Testis (tissue), 3 donors: Measurements from ENCODE around the gene ZGPAT. TPM values are rescaled to one million over a fixed set of nuclear protein-coding genes. Genes with fewer than 3 reads are reported as not detected.
A peak's percentile ranks its signal among the peaks of the same experiment; 100 is the strongest.

ENCODE experiments used
- DNase-seq: peaks from one replicate; pipeline ENCODE4 v3.0.0-alpha.2; 2019
- H3K27ac ChIP-seq, 2 donors: fragments of 200-600 bp; sonication (generic); one replicate each; pipeline ENCODE4 v1.5.1; 2019
- H3K27me3 ChIP-seq: fragments of 200-600 bp; sonication (generic); one replicate; pipeline ENCODE4 v1.5.1; 2019
- H3K36me3 ChIP-seq: fragments of 200-600 bp; sonication (generic); one replicate; pipeline ENCODE4 v1.5.1; 2017; ENCODE audit warnings: low read depth; ENCODE audit errors: missing control alignments
- H3K4me1 ChIP-seq: fragments of 200-600 bp; sonication (generic); one replicate; pipeline ENCODE4 v1.5.1; 2019
- H3K4me3 ChIP-seq, 2 donors: fragments of 200-600 bp; sonication (generic); one replicate each; pipeline ENCODE4 v1.5.1; 2017 to 2019
- H3K9me3 ChIP-seq: fragments of 200-600 bp; sonication (generic); one replicate; pipeline ENCODE4 v1.5.1; 2017
- POLR2A ChIP-seq: fragments of 450-650 bp; IDR thresholded peaks from one replicate; pipeline ENCODE4 v1.6.1; 2017; ENCODE audit warnings: antibody characterized with exemption, mild to moderate bottlenecking, moderate library complexity
- WGBS, 2 donors: methylation state at CpG; one replicate each; pipeline ENCODE4 v1.1.5; 2018; 5-methylcytosine and 5-hydroxymethylcytosine counted together
- intact Hi-C: fragments of 100-400 bp; cut with DNase I; formaldehyde crosslinking; loops from one replicate; pipeline ENCODE4 v1.15.1; 2023; ENCODE audit warnings: low total_unique reads
- polyA plus RNA-seq: library from polyadenylated mRNA; stranded (reverse); fragments of 350-450 nt; fragmentation: Illumina TruSeq; extraction: RNeasy Lipid Tissue Mini Kit (QIAGEN cat#74804); gene quantifications from one replicate; pipeline ENCODE4 v1.2.3, GENCODE V29; 2014; ENCODE audit warnings: low read depth, low replicate concordance; ENCODE audit not compliant: insufficient read depth
- total RNA-seq, 2 donors: library from RNA; depleted of rRNA; stranded (reverse); fragments of >200 nt; gene quantifications; one replicate each; pipeline ENCODE4 v1.2.3, GENCODE V29; 2016
- TF ChIP-seq, protein P1 (sequence below), 3 experiments: fragments of 450-650 bp in 2 of 3; fragments of 200-600 bp in 1 of 3; sonication (generic) in 1 of 3; IDR thresholded peaks; one replicate each; pipeline ENCODE4 v1.5.1; 2016 to 2019; ENCODE audit warnings: antibody characterized with exemption in 3 of 3, mild to moderate bottlenecking in 2 of 3, moderate library complexity in 1 of 3

Gene ZGPAT
- total and polyA plus RNA-seq, 3 donors from 2014 or later, result 43.1 to 57.3 (median 53.1) TPM

DNA sequence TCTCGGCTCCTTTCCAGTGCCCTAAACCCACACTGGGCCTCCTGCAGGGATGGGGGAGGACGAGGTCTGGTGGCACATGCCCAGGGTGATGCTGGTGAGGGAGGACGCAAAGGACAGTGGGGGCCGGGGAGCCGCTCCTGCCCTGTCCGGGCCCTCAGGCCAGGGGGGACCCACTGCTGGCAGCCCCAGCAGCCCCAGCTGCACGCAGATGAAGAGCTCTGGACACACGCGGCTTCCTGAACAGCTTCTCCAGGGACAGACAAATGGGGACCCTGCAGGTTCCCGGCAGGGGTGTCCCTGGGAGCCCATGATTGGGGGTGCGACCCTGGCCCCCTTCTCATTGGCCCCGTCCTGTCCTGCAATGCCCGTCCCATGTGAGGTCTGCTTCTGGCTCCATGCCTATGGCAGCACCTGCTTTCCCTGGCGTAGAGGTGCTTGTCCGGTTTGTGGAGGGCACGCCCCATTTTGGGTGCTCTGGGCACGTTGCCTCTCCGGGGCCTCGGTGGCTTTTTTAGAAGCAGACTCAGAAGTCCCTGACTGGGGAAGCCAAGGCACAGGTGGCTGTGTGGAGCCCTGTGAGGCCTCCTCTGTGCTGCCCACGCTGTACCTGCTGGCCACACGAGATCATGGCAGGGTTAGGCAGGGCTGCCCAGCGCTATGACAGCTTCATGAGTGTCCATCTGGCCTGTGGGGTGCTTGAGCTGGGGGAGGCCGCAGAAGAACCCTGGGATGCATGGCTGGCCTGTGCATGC, 26.8 kb upstream of the ZGPAT start:
- Histone ChIP-seq H3K9me3 (no peaks in the 10 kb centered on the region), H3K4me3 (no peak overlapping the region), H3K27ac (no peak overlapping the region), H3K27me3 (no peaks in the 10 kb centered on the region), H3K4me1 (peaks cover 2% of the 10 kb centered on the region), H3K36me3 (no peaks in the 10 kb centered on the region)
- intact Hi-C loops, result no loop called here
- no peak for DNase-seq
- TF ChIP-seq, protein P1, sequence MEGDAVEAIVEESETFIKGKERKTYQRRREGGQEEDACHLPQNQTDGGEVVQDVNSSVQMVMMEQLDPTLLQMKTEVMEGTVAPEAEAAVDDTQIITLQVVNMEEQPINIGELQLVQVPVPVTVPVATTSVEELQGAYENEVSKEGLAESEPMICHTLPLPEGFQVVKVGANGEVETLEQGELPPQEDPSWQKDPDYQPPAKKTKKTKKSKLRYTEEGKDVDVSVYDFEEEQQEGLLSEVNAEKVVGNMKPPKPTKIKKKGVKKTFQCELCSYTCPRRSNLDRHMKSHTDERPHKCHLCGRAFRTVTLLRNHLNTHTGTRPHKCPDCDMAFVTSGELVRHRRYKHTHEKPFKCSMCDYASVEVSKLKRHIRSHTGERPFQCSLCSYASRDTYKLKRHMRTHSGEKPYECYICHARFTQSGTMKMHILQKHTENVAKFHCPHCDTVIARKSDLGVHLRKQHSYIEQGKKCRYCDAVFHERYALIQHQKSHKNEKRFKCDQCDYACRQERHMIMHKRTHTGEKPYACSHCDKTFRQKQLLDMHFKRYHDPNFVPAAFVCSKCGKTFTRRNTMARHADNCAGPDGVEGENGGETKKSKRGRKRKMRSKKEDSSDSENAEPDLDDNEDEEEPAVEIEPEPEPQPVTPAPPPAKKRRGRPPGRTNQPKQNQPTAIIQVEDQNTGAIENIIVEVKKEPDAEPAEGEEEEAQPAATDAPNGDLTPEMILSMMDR (IDR thresholded peaks at IDR 0.05), result no peak
- TF ChIP-seq POLR2A, result no peak
- 93 to 96% methylated on average over 9 to 23 of the region's 23 CpGs for WGBS, 2 donors

DNA sequence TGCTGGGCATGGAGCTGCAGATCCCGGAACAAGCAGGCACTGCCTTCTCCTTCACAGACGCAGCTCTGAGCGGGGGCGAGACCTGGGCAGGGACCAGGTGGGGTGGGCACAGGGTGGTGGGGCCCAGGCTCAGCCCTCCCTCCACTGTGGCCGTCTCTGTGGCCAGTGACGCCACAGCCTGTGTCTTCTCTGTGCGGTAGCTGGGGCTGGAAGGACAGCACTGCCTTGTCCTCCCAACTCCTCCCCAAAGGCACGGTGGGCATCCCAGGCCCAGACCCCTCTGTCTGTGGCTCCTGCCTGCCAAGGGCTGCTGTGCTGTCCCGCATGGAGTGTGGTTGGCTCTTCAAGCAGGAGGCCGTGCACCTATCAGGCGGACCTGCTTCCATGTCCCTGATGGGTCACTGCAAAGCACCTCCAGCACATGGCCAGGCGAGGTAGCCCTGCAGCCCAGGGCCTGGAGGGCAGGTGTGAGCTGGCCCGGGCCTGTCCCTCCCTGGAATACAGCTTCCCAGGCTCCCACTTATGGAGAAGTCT, 26.2 kb upstream of the ZGPAT start:
- intact Hi-C loops, result no loop called here
- WGBS, 2 donors, result 95 to 96% methylated on average over 5 to 13 of the region's 13 CpGs
- no peaks in the 10 kb centered on the region for H3K27me3 ChIP-seq
- peaks cover 9% of the 10 kb centered on the region for H3K4me1 ChIP-seq
- H3K4me3 ChIP-seq, result no peak overlapping the region
- no peak for TF ChIP-seq POLR2A
- TF ChIP-seq, protein P1 (IDR thresholded peaks at IDR 0.05), result no peak
- DNase-seq, result no peak
- H3K9me3 ChIP-seq, result no peaks in the 10 kb centered on the region
- no peak overlapping the region for H3K27ac ChIP-seq
- H3K36me3 ChIP-seq, result no peaks in the 10 kb centered on the region

DNA sequence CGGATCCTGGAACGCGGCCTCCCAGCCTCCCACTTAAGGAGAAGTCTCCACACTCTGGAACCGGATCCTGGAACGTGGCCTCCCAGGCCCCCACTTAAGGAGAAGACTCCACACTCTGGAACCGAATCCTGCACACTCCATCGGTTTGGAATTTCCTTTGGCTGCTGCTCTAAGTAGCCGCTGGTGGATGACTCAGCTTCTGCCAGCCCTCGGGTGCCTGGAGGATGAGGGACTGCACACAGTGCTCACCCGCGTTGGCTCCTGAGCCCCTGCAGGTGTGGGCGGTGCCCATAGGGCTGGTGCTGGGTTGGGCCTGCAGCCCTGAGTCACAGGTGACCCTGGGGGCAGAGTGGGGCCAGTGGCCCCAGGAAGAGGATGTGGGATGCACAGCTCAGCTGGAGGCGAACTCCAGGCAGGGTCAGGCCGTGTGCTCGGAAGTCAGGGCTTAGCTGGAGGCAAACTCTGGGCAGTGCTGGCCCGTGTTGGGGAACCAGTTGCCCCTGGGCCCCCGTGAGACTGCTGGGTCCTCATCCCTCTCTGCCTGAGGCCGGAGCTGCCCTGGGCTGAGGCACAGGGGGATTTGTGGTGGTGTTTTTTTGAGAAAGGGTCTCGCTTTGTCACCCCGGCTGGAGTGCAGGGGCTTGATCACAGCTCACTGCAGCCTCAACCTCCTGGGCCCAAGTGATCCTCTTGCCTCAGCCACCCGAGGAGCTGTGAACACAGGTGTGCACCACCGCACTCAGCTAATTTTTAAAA, 25.3 kb upstream of the ZGPAT start:
- Histone ChIP-seq H3K27me3 (no peaks in the 10 kb centered on the region), H3K36me3 (no peaks in the 10 kb centered on the region), H3K4me1 (peaks cover 9% of the 10 kb centered on the region), H3K4me3 (no peak overlapping the region), H3K27ac (no peak overlapping the region), H3K9me3 (no peaks in the 10 kb centered on the region)
- no peak for DNase-seq
- 70 to 82% methylated on average over 10 to 22 of the region's 22 CpGs for WGBS, 2 donors
- intact Hi-C loops, result no loop called here
- no peak for TF ChIP-seq POLR2A
- TF ChIP-seq, protein P1 (IDR thresholded peaks at IDR 0.05), result no peak

DNA sequence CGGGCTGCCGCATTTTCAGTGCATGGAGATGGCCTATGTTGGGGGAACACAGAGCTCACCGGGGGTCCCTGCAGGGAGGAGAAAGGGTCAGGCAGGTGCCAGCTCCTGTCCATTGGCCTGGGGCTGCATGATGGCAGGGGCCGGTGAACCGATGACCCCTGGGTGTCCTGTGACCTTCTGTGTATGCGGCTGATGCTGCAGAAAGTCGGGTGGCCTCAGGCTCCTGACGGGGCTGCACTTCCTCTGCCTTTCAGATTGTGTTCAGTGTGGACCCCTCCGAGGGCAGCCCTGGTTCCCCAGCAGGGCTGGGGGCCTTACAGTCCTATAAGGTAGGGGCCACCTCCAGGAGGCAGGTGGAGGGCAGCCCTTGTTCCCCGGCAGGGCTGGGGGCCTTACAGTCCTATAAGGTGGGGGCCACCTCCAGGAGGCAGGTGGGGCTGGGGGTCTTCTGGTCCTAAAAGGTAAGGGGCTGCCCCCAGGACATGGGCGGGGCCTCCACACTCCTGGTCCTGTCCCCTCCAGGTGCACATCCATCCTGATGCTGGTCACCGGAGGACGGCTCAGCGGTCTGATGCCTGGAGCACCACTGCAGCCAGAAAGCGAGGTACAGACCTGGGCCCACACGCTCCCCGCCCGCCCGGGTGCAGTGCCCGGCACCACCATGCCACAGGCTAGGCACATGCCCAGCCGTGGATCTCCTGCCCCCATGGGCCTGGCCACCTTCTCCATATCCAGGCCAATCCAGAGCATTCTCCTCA, 22.4 kb upstream of the ZGPAT start:
- no peak for DNase-seq
- H3K4me1 ChIP-seq, result peaks cover 20% of the 10 kb centered on the region
- H3K36me3 ChIP-seq, result no peaks in the 10 kb centered on the region
- intact Hi-C loops, result no loop called here
- no peak overlapping the region for H3K4me3 ChIP-seq
- H3K9me3 ChIP-seq, result no peaks in the 10 kb centered on the region
- no peak for TF ChIP-seq POLR2A
- H3K27me3 ChIP-seq, result no peaks in the 10 kb centered on the region
- peak overlapping the region; percentile 16 to 78 for H3K27ac ChIP-seq
- WGBS, 2 donors, result 87 to 93% methylated on average over 14 to 21 of the region's 21 CpGs

DNA sequence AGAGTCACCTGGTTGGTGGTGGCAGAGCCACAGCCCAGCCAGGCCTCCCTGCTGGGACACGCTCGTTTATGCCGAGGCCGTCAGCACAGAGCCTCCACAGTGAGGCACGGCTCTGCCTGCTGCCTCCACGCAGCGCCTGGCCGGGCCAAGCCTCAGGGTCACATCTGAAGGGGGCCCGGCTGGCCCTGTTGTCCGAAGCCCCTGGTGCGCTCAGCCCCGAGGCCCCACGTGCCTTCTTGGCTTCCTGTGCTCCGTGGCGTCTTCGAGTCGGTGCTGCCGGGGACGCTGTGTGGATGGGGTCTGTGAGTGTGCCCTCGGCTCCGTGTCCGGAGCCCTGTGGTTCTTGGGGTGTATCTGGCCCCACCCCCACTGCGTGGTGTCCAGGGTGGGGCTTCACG, 21.7 kb upstream of the ZGPAT start:
- no peak for TF ChIP-seq POLR2A
- TF ChIP-seq, protein P1 (IDR thresholded peaks at IDR 0.05), result no peak
- H3K4me3 ChIP-seq, result no peak overlapping the region
- H3K4me1 ChIP-seq, result peaks cover 20% of the 10 kb centered on the region
- no peaks in the 10 kb centered on the region for H3K27me3 ChIP-seq
- peak overlapping the region; percentile 16 to 78 for H3K27ac ChIP-seq
- no peaks in the 10 kb centered on the region for H3K9me3 ChIP-seq
- no peaks in the 10 kb centered on the region for H3K36me3 ChIP-seq
- WGBS, 2 donors, result 91 to 92% methylated on average over 16 to 24 of the region's 24 CpGs
- intact Hi-C loops, result no loop called here
- DNase-seq, result no peak
